H9 (cell line): ENCODE data around the gene OSBP2. TPM values are rescaled to one million over a fixed set of nuclear protein-coding genes. Genes with fewer than 3 reads are reported as not detected.

Experiments used
- DNase-seq: peaks from one replicate; pipeline ENCODE4 v3.0.0-alpha.2; 2017
- H2AFZ ChIP-seq: one replicate; pipeline ENCODE4 v1.6.1; 2013; ENCODE audit warnings: mild to moderate bottlenecking, low read length, control low read depth, moderate library complexity
- H2AK5ac ChIP-seq: 2 replicates; pipeline ENCODE4 v1.6.1; 2013; ENCODE audit warnings: low read length, control low read depth, mixed read lengths; ENCODE audit not compliant: insufficient read length
- H2BK120ac ChIP-seq: one replicate; pipeline ENCODE4 v1.6.1; 2013; ENCODE audit warnings: low read depth, mild to moderate bottlenecking, low read length, control low read depth, inconsistent platforms; ENCODE audit not compliant: poor library complexity, severe bottlenecking
- H2BK12ac ChIP-seq: 2 replicates; pipeline ENCODE4 v1.6.1; 2013; ENCODE audit warnings: low read length, control low read depth, mixed read lengths, low read depth; ENCODE audit not compliant: insufficient read length
- H2BK15ac ChIP-seq: 2 replicates; pipeline ENCODE4 v1.6.1; 2013; ENCODE audit warnings: low read depth, low read length, control low read depth
- H2BK20ac ChIP-seq: one replicate; pipeline ENCODE4 v1.6.1; 2013; ENCODE audit warnings: low read depth, mild to moderate bottlenecking, low read length, control low read depth, inconsistent platforms; ENCODE audit not compliant: poor library complexity, severe bottlenecking
- H2BK5ac ChIP-seq: 2 replicates; pipeline ENCODE4 v1.6.1; 2013; ENCODE audit warnings: low read length, control low read depth, mixed read lengths; ENCODE audit not compliant: insufficient read length
- H3K14ac ChIP-seq: 2 replicates; pipeline ENCODE4 v1.6.1; 2013; ENCODE audit warnings: low read length, control low read depth; ENCODE audit not compliant: insufficient read depth
- H3K18ac ChIP-seq: 2 replicates; pipeline ENCODE4 v1.6.1; 2013; ENCODE audit warnings: low read depth, mild to moderate bottlenecking, mixed read lengths, low read length, control low read depth; ENCODE audit not compliant: insufficient read length
- H3K23ac ChIP-seq: 2 replicates; pipeline ENCODE4 v1.6.1; 2013; ENCODE audit warnings: low read length, control low read depth, mixed read lengths, low read depth; ENCODE audit not compliant: insufficient read length
- H3K23me2 ChIP-seq: 2 replicates; pipeline ENCODE4 v1.6.1; 2013; ENCODE audit warnings: low read depth, mild to moderate bottlenecking, mixed read lengths, low read length, control low read depth; ENCODE audit not compliant: insufficient read length, poor library complexity, severe bottlenecking
- H3K27ac ChIP-seq: 2 replicates; pipeline ENCODE4 v1.5.1; 2013; ENCODE audit warnings: low read length, control low read depth, mixed read lengths, low read depth; ENCODE audit not compliant: insufficient read length
- H3K27me3 ChIP-seq: 2 replicates; pipeline ENCODE4 v1.6.1; 2013; ENCODE audit warnings: low read length, control low read depth, inconsistent platforms; ENCODE audit not compliant: insufficient read depth
- H3K4ac ChIP-seq: 2 replicates; pipeline ENCODE4 v1.6.1; 2013; ENCODE audit warnings: low read depth, mild to moderate bottlenecking, control low read depth, inconsistent platforms, low read length, moderate library complexity
- H3K4me1 ChIP-seq: 2 replicates; pipeline ENCODE4 v1.6.1; 2013; ENCODE audit warnings: low read length, control low read depth, inconsistent platforms; ENCODE audit not compliant: insufficient read depth
- H3K4me2 ChIP-seq: 2 replicates; pipeline ENCODE4 v1.6.1; 2013; ENCODE audit warnings: low read length, control low read depth, mixed read lengths; ENCODE audit not compliant: insufficient read length, insufficient read depth
- H3K56ac ChIP-seq: 2 replicates; pipeline ENCODE4 v1.6.1; 2013; ENCODE audit warnings: low read depth, mild to moderate bottlenecking, mixed read lengths, low read length, control low read depth; ENCODE audit not compliant: insufficient read length
- H3K79me1 ChIP-seq: 2 replicates; pipeline ENCODE4 v1.6.1; 2013; ENCODE audit warnings: low read depth, mild to moderate bottlenecking, moderate library complexity, low read length, control low read depth, inconsistent platforms; ENCODE audit not compliant: insufficient read depth, poor library complexity, severe bottlenecking
- H3K79me2 ChIP-seq: 2 replicates; pipeline ENCODE4 v1.6.1; 2013; ENCODE audit warnings: low read length, control low read depth, inconsistent platforms; ENCODE audit not compliant: insufficient read depth
- H3K9ac ChIP-seq: 2 replicates; pipeline ENCODE4 v1.6.1; 2013; ENCODE audit warnings: low read length, control low read depth, mixed read lengths; ENCODE audit not compliant: insufficient read length; ENCODE audit errors: extremely low read depth
- H3K9me3 ChIP-seq: one replicate; pipeline ENCODE4 v1.6.1; 2013; ENCODE audit warnings: low read depth, low read length, inconsistent platforms; ENCODE audit not compliant: control insufficient read depth
- H3T11ph ChIP-seq: one replicate; pipeline ENCODE4 v1.6.1; 2013; ENCODE audit warnings: mild to moderate bottlenecking, low read length, control low read depth, inconsistent platforms
- H4K20me1 ChIP-seq: one replicate; pipeline ENCODE4 v1.6.1; 2013; ENCODE audit not compliant: control insufficient read depth, insufficient read length, insufficient read depth
- H4K5ac ChIP-seq: 2 replicates; pipeline ENCODE4 v1.6.1; 2013; ENCODE audit warnings: low read depth, mild to moderate bottlenecking, mixed read lengths, low read length, control low read depth; ENCODE audit not compliant: insufficient read length
- H4K8ac ChIP-seq: replicated peaks from 2 replicates; pipeline ENCODE4 v1.6.1; 2013; ENCODE audit warnings: low read length, control low read depth, mixed read lengths, low read depth; ENCODE audit not compliant: insufficient read length
- H4K91ac ChIP-seq: 2 replicates; pipeline ENCODE4 v1.6.1; 2013; ENCODE audit warnings: low read depth, mild to moderate bottlenecking, moderate library complexity, mixed read lengths, low read length, control low read depth; ENCODE audit not compliant: insufficient read length
- H3K27ac Mint-ChIP-seq, 3 experiments: 2 replicates in 2 of 3; 3 replicates in 1 of 3; pipeline ENCODE4 v1.8.0; 2020 to 2021; ENCODE audit warnings: mixed read lengths in 3 of 3, mild to moderate bottlenecking in 1 of 3, moderate library complexity in 1 of 3
- H3K27me3 Mint-ChIP-seq: 2 replicates; pipeline ENCODE4 v1.8.0; 2021; ENCODE audit warnings: low read depth, mild to moderate bottlenecking, moderate library complexity, mixed read lengths
- H3K36me3 Mint-ChIP-seq, 3 experiments: 2 replicates in 2 of 3; 3 replicates in 1 of 3; pipeline ENCODE4 v1.8.0; 2020 to 2021; ENCODE audit warnings: low read depth in 3 of 3, mixed read lengths in 3 of 3; ENCODE audit not compliant: insufficient read depth in 1 of 3
- H3K4me1 Mint-ChIP-seq, 2 experiments: 2 replicates each; pipeline ENCODE4 v1.8.0; 2020; ENCODE audit warnings: mixed read lengths in 2 of 2
- H3K4me3 Mint-ChIP-seq, 2 experiments: 2 replicates in 1 of 2; 3 replicates in 1 of 2; pipeline ENCODE4 v1.8.0; 2020 to 2021; ENCODE audit warnings: mild to moderate bottlenecking in 2 of 2, mixed read lengths in 2 of 2, moderate library complexity in 1 of 2
- H3K9me3 Mint-ChIP-seq, 2 experiments: 2 replicates in 1 of 2; 3 replicates in 1 of 2; pipeline ENCODE4 v1.8.0; 2020; ENCODE audit warnings: mild to moderate bottlenecking in 2 of 2, mixed read lengths in 2 of 2, moderate library complexity in 1 of 2
- whole genome bisulfite sequencing: extraction: QIAGEN DNeasy Blood & Tissue Kit; methylation state at CpG from one replicate; pipeline ENCODE4 v1.1.7; 2013; ENCODE audit warnings: missing lambda C conversion rate, low lambda C conversion rate, mixed read lengths; ENCODE audit not compliant: insufficient read length; ENCODE audit errors: extremely low coverage; 5-methylcytosine and 5-hydroxymethylcytosine counted together
- total RNA-seq: library from RNA; stranded (reverse); gene quantifications from 2 replicates; pipeline ENCODE4 v1.2.1, GENCODE V29; 2021
- TF ChIP-seq, protein P1 (sequence below): fragments of 200-600 bp; sonication (generic); conservative IDR thresholded peaks from 3 replicates; pipeline ENCODE4 v1.8.0; 2021; ENCODE audit warnings: antibody characterized with exemption, mild to moderate bottlenecking

The OSBP2 gene
- total RNA-seq, 1 experiment from 2014 or later: 3.4 TPM

DNA sequence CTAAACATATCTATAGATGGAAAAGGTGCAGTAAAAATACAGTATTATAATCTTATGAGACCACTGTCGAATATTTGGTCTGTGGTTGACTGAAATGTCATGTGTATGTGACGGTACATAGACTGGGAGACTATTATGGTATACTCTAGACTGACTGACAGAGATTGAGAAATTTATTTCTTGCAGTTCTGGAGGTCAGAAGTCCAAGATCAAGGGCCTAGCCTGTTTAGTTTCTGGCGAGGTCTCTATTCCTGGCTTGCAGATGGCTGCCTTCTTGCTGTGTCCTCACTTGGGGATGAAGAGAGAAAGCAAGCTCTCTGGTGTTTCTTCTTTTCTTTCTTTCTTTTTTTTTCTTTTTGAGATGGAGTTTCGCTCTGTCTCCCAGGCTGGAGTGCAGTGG lies 7.3 kb upstream of the OSBP2 start:
- H3K27me3 Mint-ChIP-seq: no peaks in the 10 kb centered on the region
- H3T11ph ChIP-seq: no peak overlapping the region

More for the DNA sequence above, 7.3 kb upstream of the OSBP2 start:
- Histone ChIP-seq H3K4ac (no peak overlapping the region), H4K20me1 (no peaks in the 10 kb centered on the region), H2AFZ (no peak overlapping the region), H4K5ac (no peak overlapping the region), H3K4me2 (no peak overlapping the region), H2BK20ac (no peak overlapping the region), H3K79me2 (no peaks in the 10 kb centered on the region), H3K23ac (no peak overlapping the region), H2BK15ac (no peak overlapping the region), H4K8ac (no peak overlapping the region), H3K56ac (no peak overlapping the region), H4K91ac (no peak overlapping the region), H3K9me3 (no peaks in the 10 kb centered on the region), H3K27ac (no peak overlapping the region), H3K14ac (no peak overlapping the region), H3K18ac (no peak overlapping the region), H2BK120ac (no peak overlapping the region), H3K4me1 (no peaks in the 10 kb centered on the region), H2BK5ac (no peak overlapping the region), H3K27me3 (no peaks in the 10 kb centered on the region), H3K79me1 (no peaks in the 10 kb centered on the region), H2AK5ac (no peak overlapping the region), H2BK12ac (no peak overlapping the region), H3K9ac (no peak overlapping the region), H3K23me2 (no peaks in the 10 kb centered on the region)
- Mint-ChIP-seq H3K27ac (no peak overlapping the region), H3K4me1 (peaks cover 0 to 3% of the 10 kb centered on the region in 2 experiments; a peak in 1 of 4 replicates), H3K36me3 (no peaks in the 10 kb centered on the region), H3K9me3 (no peaks in the 10 kb centered on the region), H3K4me3 (no peak overlapping the region)
- whole genome bisulfite sequencing: no CpG with 5 or more reads among the region's 4 CpGs
- TF ChIP-seq, protein P1, sequence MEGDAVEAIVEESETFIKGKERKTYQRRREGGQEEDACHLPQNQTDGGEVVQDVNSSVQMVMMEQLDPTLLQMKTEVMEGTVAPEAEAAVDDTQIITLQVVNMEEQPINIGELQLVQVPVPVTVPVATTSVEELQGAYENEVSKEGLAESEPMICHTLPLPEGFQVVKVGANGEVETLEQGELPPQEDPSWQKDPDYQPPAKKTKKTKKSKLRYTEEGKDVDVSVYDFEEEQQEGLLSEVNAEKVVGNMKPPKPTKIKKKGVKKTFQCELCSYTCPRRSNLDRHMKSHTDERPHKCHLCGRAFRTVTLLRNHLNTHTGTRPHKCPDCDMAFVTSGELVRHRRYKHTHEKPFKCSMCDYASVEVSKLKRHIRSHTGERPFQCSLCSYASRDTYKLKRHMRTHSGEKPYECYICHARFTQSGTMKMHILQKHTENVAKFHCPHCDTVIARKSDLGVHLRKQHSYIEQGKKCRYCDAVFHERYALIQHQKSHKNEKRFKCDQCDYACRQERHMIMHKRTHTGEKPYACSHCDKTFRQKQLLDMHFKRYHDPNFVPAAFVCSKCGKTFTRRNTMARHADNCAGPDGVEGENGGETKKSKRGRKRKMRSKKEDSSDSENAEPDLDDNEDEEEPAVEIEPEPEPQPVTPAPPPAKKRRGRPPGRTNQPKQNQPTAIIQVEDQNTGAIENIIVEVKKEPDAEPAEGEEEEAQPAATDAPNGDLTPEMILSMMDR: no peak
- no peak for DNase-seq
